ENCODE data around the gene C1orf185. TPM values are rescaled to one million over a fixed set of nuclear protein-coding genes. Genes with fewer than 3 reads are reported as not detected.

The C1orf185 gene
- total RNA-seq, 1 donor: not detected

DNA sequence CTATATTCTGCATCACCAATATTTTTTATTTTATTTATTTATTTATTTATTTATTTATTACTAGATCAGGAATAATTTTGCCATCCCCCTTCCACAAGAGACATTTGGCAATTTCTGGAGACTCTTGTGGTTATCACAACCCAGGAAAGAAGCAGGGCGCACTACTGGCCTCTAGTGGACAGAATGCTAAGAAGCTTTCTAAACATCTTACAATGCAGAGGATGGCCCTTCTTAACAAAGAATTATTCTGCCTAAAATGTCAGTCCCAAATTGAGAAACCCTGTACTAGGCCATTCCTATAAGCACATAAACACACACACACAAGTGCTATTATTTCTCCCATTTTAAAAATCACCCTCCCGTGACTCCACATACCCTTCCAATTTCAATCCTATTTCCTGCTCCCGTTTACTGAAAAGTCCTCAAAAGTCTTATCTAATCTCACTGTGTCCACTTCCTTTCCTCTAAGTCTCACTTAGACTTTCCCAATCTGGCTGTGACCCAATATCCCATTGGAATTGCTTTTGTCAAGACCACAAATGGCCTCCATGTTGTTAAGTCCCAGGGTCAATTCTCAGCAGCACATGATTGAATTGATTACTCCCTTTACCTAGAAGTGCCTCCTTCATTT lies 90.3 kb downstream of the C1orf185 start:
- peak; percentile 81 for DNase-seq (ENCODE audit: low read depth)
- no peak overlapping the region for H3K4me3 ChIP-seq (ENCODE audit: low read depth, low read length)
- TF ChIP-seq, protein P1, sequence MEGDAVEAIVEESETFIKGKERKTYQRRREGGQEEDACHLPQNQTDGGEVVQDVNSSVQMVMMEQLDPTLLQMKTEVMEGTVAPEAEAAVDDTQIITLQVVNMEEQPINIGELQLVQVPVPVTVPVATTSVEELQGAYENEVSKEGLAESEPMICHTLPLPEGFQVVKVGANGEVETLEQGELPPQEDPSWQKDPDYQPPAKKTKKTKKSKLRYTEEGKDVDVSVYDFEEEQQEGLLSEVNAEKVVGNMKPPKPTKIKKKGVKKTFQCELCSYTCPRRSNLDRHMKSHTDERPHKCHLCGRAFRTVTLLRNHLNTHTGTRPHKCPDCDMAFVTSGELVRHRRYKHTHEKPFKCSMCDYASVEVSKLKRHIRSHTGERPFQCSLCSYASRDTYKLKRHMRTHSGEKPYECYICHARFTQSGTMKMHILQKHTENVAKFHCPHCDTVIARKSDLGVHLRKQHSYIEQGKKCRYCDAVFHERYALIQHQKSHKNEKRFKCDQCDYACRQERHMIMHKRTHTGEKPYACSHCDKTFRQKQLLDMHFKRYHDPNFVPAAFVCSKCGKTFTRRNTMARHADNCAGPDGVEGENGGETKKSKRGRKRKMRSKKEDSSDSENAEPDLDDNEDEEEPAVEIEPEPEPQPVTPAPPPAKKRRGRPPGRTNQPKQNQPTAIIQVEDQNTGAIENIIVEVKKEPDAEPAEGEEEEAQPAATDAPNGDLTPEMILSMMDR (IDR thresholded peaks at IDR 0.05; ENCODE audit: insufficient read depth, low read depth, low read length): peak; percentile 90

DNA sequence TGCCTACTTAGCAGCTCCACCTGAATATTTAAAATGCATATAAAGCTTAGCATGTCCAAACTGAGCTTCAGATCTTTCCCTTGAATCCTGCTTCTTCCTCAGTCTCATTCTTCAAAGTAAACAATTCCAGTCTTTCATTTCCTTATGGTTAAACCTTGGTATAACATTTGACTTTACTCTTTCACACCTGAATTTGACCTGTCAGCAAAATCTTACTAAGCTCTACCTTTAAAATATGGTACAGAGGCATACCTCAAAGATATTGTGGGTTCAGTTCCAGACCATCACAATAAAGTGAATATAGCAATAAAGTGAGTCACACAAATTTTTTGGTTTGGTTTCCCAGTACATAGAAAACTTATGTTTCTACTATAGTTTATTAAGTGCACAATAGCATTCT lies 91.5 kb downstream of the C1orf185 start:
- no peak overlapping the region for H3K4me3 ChIP-seq (ENCODE audit: low read depth, low read length)
- DNase-seq (ENCODE audit: low read depth): no peak
- TF ChIP-seq, protein P1 (IDR thresholded peaks at IDR 0.05; ENCODE audit: insufficient read depth, low read depth, low read length): no peak

Small RNA genes within 50 kb of the gene (small RNA-seq; reads per million reads assigned to genes)
- gene MIR4421 (not detected), gene MIR6500 (not detected), gene RF00019 (not detected)

Other genes starting within 250 kb of the C1orf185 start
- gene FAF1, start 142.0 kb upstream of the C1orf185 start, total RNA-seq: 41.2 and 55.7 TPM in 2 replicates
- 18.0 and 19.0 TPM in 2 replicates for gene CDKN2C, start 132.0 kb upstream of the C1orf185 start, total RNA-seq
- gene RNF11, start 134.0 kb downstream of the C1orf185 start, total RNA-seq: 128 and 130 TPM in 2 replicates
- 0.43 and 0.64 TPM in 2 replicates for gene TTC39A, start 228.3 kb downstream of the C1orf185 start, total RNA-seq